ENCODE results near the gene TBL1XR1.

DNA sequence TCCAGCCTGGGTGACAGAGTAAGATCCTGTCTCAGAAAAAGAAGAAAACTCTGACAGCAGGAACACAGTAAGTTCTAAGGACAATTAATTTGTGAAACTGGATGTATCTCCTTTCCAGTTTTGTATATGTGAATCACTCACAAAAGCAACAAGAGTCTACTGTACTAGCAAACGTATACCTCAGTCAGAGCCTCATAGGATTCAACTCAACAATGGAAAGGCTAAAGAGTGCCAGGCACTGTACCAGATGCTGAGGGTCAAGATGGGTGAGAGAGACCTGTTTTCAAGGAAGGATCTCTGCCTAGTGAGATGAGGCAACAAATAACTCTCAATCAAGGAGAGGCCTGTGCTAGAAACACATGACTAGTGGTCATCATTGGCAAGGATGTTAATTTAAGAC, 14.9 kb downstream of the TBL1XR1 start:
- TF ChIP-seq ZNF781 (CRISPR knock-in tag; IDR thresholded peaks at IDR 0.05; ENCODE audit: borderline replicate concordance, not compliant biosample characterization) = no peak
- TF ChIP-seq BRD4 (CRISPR knock-in tag; IDR thresholded peaks at IDR 0.05) = no peak
- TF ChIP-seq ELF4 (CRISPR knock-in tag; IDR thresholded peaks at IDR 0.05; ENCODE audit: borderline replicate concordance) = no peak
- TF ChIP-seq JUN (CRISPR knock-in tag; IDR thresholded peaks at IDR 0.05) = no peak
